HepG2 (cell line): Measurements from ENCODE around the gene MRI1. TPM values are rescaled to one million over a fixed set of nuclear protein-coding genes. Genes with fewer than 3 reads are reported as not detected.

ENCODE experiments used
- ARNT2 ChIP-seq: sonication (generic); formaldehyde crosslinking; IDR thresholded peaks from 2 replicates; pipeline ENCODE4 v1.8.0; 2022; ENCODE audit warnings: mild to moderate bottlenecking, low read depth, missing genetic modification reagents, moderate library complexity
- FOXK2 ChIP-seq: fragments of 450-650 bp; IDR thresholded peaks from 2 replicates; pipeline ENCODE4 v1.6.1; 2016
- HNRNPL ChIP-seq: fragments of 200-400 bp; formaldehyde crosslinking; IDR thresholded peaks from 2 replicates; pipeline ENCODE4 v1.6.1; 2017; ENCODE audit warnings: mild to moderate bottlenecking, low read depth, low read length
- PHF8 ChIP-seq: sonication (generic); formaldehyde crosslinking; IDR thresholded peaks from 2 replicates; pipeline ENCODE4 v1.5.0; 2020; ENCODE audit warnings: missing genetic modification reagents
- RXRA ChIP-seq: sonication (generic); formaldehyde crosslinking; IDR thresholded peaks from 2 replicates; pipeline ENCODE4 v1.5.1; 2020; ENCODE audit warnings: missing genetic modification reagents
- XBP1 ChIP-seq: sonication (generic); formaldehyde crosslinking; IDR thresholded peaks from 2 replicates; pipeline ENCODE4 v1.5.0; 2020; ENCODE audit warnings: missing genetic modification reagents
- ZMYM3 ChIP-seq: sonication (generic); formaldehyde crosslinking; IDR thresholded peaks from 2 replicates; pipeline ENCODE4 v1.5.1; 2020; ENCODE audit warnings: mild to moderate bottlenecking, missing genetic modification reagents
- ZNF605 ChIP-seq: sonication (generic); formaldehyde crosslinking; IDR thresholded peaks from 2 replicates; pipeline ENCODE4 v1.8.0; 2022; ENCODE audit warnings: mild to moderate bottlenecking, missing genetic modification reagents
- ZNF607 ChIP-seq: sonication (generic); formaldehyde crosslinking; IDR thresholded peaks from 2 replicates; pipeline ENCODE4 v1.5.1; 2020; ENCODE audit warnings: missing genetic modification reagents, mild to moderate bottlenecking, borderline replicate concordance
- ZNF879 ChIP-seq: sonication (generic); formaldehyde crosslinking; IDR thresholded peaks from 2 replicates; pipeline ENCODE4 v1.8.1; 2023; ENCODE audit warnings: missing genetic modification reagents
- ZSCAN22 ChIP-seq: sonication (generic); formaldehyde crosslinking; IDR thresholded peaks from 2 replicates; pipeline ENCODE4 v1.4.0; 2020; ENCODE audit warnings: mild to moderate bottlenecking, missing genetic modification reagents
- polyA plus RNA-seq, 8 experiments: library from polyadenylated mRNA; depleted of rRNA in 3 of 8; stranded (reverse) in 7 of 8; unstranded in 1 of 8; fragments of >200 nt; fragmentation: Illumina TruSeq in 4 of 8; extraction: Trizol in 4 of 8; gene quantifications; 2 replicates each; pipeline versions ENCODE4 v1.2.1 to v1.2.3, GENCODE V29; 2011 to 2016; ENCODE audit warnings: low read depth in 4 of 8, missing spikeins in 1 of 8, mixed read lengths in 1 of 8; ENCODE audit not compliant: insufficient read depth in 1 of 8
- total RNA-seq, 5 experiments: library from RNA; depleted of rRNA; stranded (reverse); fragments of >200 nt; fragmentation: Illumina TruSeq; extraction: Trizol; gene quantifications; 2 replicates each; pipeline ENCODE4 v1.2.3, GENCODE V29; 2016; ENCODE audit warnings: low read depth in 1 of 5
- TF ChIP-seq, protein P1 (sequence below): sonication (generic); formaldehyde crosslinking; conservative IDR thresholded peaks from 2 replicates; pipeline ENCODE4 v1.4.0; 2020; ENCODE audit warnings: mild to moderate bottlenecking, missing genetic modification reagents, moderate library complexity
- TF ChIP-seq, protein P2 (sequence below): sonication (generic); formaldehyde crosslinking; IDR thresholded peaks from 2 replicates; pipeline ENCODE4 v1.5.1; 2020; ENCODE audit warnings: mild to moderate bottlenecking, moderate library complexity, missing genetic modification reagents
- TF ChIP-seq, protein P3 (sequence below): IDR thresholded peaks from 2 replicates; pipeline ENCODE4 v1.6.1; 2018; ENCODE audit warnings: missing genetic modification reagents, mild to moderate bottlenecking, missing compliant biosample characterization
- TF ChIP-seq, protein P4 (sequence below): sonication (generic); formaldehyde crosslinking; IDR thresholded peaks from 2 replicates; pipeline ENCODE4 v1.5.0; 2020; ENCODE audit warnings: missing genetic modification reagents, mild to moderate bottlenecking, borderline replicate concordance
- TF ChIP-seq, protein P5 (sequence below): sonication (generic); formaldehyde crosslinking; IDR thresholded peaks from 2 replicates; pipeline ENCODE4 v1.4.0; 2020; ENCODE audit warnings: mild to moderate bottlenecking, missing genetic modification reagents
- TF ChIP-seq, protein P6 (sequence below): sonication (generic); formaldehyde crosslinking; IDR thresholded peaks from 2 replicates; pipeline ENCODE4 v1.4.0; 2020; ENCODE audit warnings: missing genetic modification reagents, borderline replicate concordance

MRI1 gene
- total and polyA plus RNA-seq, 2 of the 13 experiments (the other 11 are each of a cell fraction or from before 2014, with no cell fraction given), result 20.1 to 20.6 TPM

DNA sequence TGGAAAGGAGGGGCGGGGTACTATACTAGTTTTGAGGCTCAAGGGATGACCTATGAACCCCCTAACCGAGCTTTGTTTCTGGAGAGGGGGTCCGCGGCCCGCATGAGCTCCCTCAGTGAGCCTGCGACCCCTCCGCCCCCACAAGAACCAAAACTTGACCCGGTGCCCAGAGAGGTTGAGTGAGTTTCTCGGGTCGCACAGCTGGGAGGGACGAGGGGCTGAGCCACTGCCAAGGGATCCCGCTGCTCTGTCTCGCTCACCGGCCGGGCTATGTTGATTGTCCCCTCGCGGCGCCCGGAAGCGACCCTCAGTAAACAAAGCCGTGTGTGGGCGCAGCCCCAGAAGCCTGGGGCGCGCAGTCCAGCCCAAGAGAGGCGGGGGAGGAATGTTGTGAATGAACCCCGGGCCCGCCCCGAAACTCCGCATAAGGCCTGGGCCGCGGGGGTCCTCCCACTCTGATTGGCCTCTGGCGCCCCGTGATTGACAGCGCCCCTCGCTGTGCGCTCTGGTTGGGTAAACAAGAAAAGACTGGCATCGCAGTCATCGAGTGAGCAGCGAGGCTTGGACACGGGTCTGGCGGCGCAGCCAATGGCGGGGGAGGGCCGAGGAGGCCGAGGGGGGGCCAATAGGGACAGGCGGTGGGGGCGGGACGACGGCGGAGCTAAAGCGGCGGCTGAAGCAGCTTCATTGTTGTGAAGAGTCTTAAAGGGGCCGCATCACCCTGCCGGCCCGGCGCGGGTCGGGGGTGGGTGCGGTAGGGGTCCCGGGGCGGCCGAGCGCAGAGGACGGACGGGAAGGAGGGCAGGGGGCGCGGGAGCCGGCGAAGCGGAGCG lies 30.7 kb downstream of the MRI1 start, which contains the start of gene ZSWIM4 (continued):
- TF ChIP-seq, protein P1, sequence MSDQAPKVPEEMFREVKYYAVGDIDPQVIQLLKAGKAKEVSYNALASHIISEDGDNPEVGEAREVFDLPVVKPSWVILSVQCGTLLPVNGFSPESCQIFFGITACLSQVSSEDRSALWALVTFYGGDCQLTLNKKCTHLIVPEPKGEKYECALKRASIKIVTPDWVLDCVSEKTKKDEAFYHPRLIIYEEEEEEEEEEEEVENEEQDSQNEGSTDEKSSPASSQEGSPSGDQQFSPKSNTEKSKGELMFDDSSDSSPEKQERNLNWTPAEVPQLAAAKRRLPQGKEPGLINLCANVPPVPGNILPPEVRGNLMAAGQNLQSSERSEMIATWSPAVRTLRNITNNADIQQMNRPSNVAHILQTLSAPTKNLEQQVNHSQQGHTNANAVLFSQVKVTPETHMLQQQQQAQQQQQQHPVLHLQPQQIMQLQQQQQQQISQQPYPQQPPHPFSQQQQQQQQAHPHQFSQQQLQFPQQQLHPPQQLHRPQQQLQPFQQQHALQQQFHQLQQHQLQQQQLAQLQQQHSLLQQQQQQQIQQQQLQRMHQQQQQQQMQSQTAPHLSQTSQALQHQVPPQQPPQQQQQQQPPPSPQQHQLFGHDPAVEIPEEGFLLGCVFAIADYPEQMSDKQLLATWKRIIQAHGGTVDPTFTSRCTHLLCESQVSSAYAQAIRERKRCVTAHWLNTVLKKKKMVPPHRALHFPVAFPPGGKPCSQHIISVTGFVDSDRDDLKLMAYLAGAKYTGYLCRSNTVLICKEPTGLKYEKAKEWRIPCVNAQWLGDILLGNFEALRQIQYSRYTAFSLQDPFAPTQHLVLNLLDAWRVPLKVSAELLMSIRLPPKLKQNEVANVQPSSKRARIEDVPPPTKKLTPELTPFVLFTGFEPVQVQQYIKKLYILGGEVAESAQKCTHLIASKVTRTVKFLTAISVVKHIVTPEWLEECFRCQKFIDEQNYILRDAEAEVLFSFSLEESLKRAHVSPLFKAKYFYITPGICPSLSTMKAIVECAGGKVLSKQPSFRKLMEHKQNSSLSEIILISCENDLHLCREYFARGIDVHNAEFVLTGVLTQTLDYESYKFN (CRISPR knock-in tag), result peak; percentile 57
- TF ChIP-seq HNRNPL, result 0 out of 2 replicates have a peak, but pooled peaks have one; percentile 23
- peak; percentile 76 for TF ChIP-seq FOXK2
- TF ChIP-seq ZMYM3 (CRISPR knock-in tag), result peak; percentile 99
- TF ChIP-seq ZSCAN22 (CRISPR knock-in tag), result no peak
- TF ChIP-seq, protein P2, sequence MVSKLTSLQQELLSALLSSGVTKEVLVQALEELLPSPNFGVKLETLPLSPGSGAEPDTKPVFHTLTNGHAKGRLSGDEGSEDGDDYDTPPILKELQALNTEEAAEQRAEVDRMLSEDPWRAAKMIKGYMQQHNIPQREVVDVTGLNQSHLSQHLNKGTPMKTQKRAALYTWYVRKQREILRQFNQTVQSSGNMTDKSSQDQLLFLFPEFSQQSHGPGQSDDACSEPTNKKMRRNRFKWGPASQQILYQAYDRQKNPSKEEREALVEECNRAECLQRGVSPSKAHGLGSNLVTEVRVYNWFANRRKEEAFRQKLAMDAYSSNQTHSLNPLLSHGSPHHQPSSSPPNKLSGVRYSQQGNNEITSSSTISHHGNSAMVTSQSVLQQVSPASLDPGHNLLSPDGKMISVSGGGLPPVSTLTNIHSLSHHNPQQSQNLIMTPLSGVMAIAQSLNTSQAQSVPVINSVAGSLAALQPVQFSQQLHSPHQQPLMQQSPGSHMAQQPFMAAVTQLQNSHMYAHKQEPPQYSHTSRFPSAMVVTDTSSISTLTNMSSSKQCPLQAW (CRISPR knock-in tag), result peak; percentile 67; the same call in 1 of the 2 replicates
- TF ChIP-seq, protein P3, sequence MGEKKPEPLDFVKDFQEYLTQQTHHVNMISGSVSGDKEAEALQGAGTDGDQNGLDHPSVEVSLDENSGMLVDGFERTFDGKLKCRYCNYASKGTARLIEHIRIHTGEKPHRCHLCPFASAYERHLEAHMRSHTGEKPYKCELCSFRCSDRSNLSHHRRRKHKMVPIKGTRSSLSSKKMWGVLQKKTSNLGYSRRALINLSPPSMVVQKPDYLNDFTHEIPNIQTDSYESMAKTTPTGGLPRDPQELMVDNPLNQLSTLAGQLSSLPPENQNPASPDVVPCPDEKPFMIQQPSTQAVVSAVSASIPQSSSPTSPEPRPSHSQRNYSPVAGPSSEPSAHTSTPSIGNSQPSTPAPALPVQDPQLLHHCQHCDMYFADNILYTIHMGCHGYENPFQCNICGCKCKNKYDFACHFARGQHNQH (CRISPR knock-in tag), result peak; percentile 64; the same call in 1 of the 2 replicates
- TF ChIP-seq ARNT2 (CRISPR knock-in tag), result 0 out of 2 replicates have a peak, but pooled peaks have one; percentile 27
- 0 out of 2 replicates have a peak, but pooled peaks have one; percentile 26 for TF ChIP-seq ZNF607 (CRISPR knock-in tag)
- TF ChIP-seq ZNF879 (CRISPR knock-in tag), result no peak
- TF ChIP-seq ZNF605 (CRISPR knock-in tag), result peak; percentile 70
- TF ChIP-seq, protein P4, sequence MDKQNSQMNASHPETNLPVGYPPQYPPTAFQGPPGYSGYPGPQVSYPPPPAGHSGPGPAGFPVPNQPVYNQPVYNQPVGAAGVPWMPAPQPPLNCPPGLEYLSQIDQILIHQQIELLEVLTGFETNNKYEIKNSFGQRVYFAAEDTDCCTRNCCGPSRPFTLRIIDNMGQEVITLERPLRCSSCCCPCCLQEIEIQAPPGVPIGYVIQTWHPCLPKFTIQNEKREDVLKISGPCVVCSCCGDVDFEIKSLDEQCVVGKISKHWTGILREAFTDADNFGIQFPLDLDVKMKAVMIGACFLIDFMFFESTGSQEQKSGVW (CRISPR knock-in tag), result no peak
- no peak for TF ChIP-seq XBP1 (CRISPR knock-in tag)
- peak; percentile 47 for TF ChIP-seq PHF8 (CRISPR knock-in tag)
- TF ChIP-seq RXRA (CRISPR knock-in tag), result peak; percentile 71
- TF ChIP-seq, protein P5, sequence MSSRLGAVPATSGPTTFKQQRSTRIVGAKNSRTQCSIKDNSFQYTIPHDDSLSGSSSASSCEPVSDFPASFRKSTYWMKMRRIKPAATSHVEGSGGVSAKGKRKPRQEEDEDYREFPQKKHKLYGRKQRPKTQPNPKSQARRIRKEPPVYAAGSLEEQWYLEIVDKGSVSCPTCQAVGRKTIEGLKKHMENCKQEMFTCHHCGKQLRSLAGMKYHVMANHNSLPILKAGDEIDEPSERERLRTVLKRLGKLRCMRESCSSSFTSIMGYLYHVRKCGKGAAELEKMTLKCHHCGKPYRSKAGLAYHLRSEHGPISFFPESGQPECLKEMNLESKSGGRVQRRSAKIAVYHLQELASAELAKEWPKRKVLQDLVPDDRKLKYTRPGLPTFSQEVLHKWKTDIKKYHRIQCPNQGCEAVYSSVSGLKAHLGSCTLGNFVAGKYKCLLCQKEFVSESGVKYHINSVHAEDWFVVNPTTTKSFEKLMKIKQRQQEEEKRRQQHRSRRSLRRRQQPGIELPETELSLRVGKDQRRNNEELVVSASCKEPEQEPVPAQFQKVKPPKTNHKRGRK (CRISPR knock-in tag), result no peak
- TF ChIP-seq, protein P6, sequence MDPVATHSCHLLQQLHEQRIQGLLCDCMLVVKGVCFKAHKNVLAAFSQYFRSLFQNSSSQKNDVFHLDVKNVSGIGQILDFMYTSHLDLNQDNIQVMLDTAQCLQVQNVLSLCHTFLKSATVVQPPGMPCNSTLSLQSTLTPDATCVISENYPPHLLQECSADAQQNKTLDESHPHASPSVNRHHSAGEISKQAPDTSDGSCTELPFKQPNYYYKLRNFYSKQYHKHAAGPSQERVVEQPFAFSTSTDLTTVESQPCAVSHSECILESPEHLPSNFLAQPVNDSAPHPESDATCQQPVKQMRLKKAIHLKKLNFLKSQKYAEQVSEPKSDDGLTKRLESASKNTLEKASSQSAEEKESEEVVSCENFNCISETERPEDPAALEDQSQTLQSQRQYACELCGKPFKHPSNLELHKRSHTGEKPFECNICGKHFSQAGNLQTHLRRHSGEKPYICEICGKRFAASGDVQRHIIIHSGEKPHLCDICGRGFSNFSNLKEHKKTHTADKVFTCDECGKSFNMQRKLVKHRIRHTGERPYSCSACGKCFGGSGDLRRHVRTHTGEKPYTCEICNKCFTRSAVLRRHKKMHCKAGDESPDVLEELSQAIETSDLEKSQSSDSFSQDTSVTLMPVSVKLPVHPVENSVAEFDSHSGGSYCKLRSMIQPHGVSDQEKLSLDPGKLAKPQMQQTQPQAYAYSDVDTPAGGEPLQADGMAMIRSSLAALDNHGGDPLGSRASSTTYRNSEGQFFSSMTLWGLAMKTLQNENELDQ (CRISPR knock-in tag), result no peak
